IMR-90 (cell line): ENCODE results near the gene TPPP. TPM values are rescaled to one million over a fixed set of nuclear protein-coding genes. Genes with fewer than 3 reads are reported as not detected.

Experiments used
- ATAC-seq: fragments of 200-7000 bp; cut with Tn5 transposase; 2 replicates; pipeline ENCODE4 v1.9.1; 2020; ENCODE audit warnings: low read depth, mild to moderate bottlenecking, moderate library complexity
- BruUV-seq: library from RNA; stranded (reverse); fragments of 400-500 nt; replicated peaks from 2 replicates; lab custom pipeline; 2021; lab: Mats Ljungman, UMichigan
- CTCF ChIA-PET: fragments of 300-600 bp; formaldehyde crosslinking; extraction: SDS; loops from one replicate; lab custom pipeline; 2021; ENCODE audit warnings: antibody characterized with exemption; lab: Yijun Ruan, JAX
- POLR2A ChIA-PET: fragments of 300-600 bp; sonication (Branson Sonifier 250); formaldehyde crosslinking; loops from one replicate; lab custom pipeline; 2022; ENCODE audit warnings: antibody characterized with exemption; ENCODE audit not compliant: unreplicated experiment; lab: Charles Lee
- DNase-seq: peaks from one replicate; pipeline ENCODE4 v3.0.0; 2013
- H2AFZ ChIP-seq: replicated peaks from 2 replicates; pipeline ENCODE3; 2013; ENCODE audit warnings: low read length, mild to moderate bottlenecking; ENCODE audit not compliant: poor library complexity
- H2AK5ac ChIP-seq: 2 replicates; pipeline ENCODE4 v1.6.1; 2013; ENCODE audit warnings: low read depth, low read length, inconsistent platforms
- H2AK9ac ChIP-seq: replicated peaks from 2 replicates; pipeline ENCODE3; 2013; ENCODE audit warnings: mild to moderate bottlenecking, low read depth, low read length, moderate library complexity; ENCODE audit not compliant: poor library complexity
- H2BK120ac ChIP-seq: 2 replicates; pipeline ENCODE4 v1.6.1; 2013; ENCODE audit warnings: low read depth, low read length, inconsistent platforms
- H2BK15ac ChIP-seq: 3 replicates; pipeline ENCODE4 v1.6.1; 2013; ENCODE audit warnings: low read depth, low read length, inconsistent platforms
- H2BK20ac ChIP-seq: 2 replicates; pipeline ENCODE4 v1.6.1; 2013; ENCODE audit warnings: low read depth, mild to moderate bottlenecking, inconsistent platforms, low read length, moderate library complexity
- H2BK5ac ChIP-seq: 2 replicates; pipeline ENCODE4 v1.6.1; 2013; ENCODE audit warnings: mild to moderate bottlenecking, low read depth, low read length, inconsistent platforms; ENCODE audit not compliant: poor library complexity, severe bottlenecking
- H3K14ac ChIP-seq: replicated peaks from 2 replicates; pipeline ENCODE4 v1.6.1; 2013; ENCODE audit warnings: low read depth, low read length, inconsistent platforms
- H3K18ac ChIP-seq: 2 replicates; pipeline ENCODE4 v1.6.1; 2013; ENCODE audit warnings: low read depth, low read length, control low read depth
- H3K23ac ChIP-seq: 2 replicates; pipeline ENCODE4 v1.6.1; 2013; ENCODE audit warnings: low read depth, low read length, inconsistent platforms
- H3K27ac ChIP-seq: 2 replicates; pipeline ENCODE4 v1.5.1; 2013; ENCODE audit warnings: mild to moderate bottlenecking, control low read depth, low read length; ENCODE audit not compliant: insufficient read depth
- H3K27me3 ChIP-seq: 2 replicates; pipeline ENCODE4 v1.6.1; 2013; ENCODE audit warnings: low read length; ENCODE audit not compliant: control insufficient read depth, insufficient read depth
- H3K36me3 ChIP-seq: 2 replicates; pipeline ENCODE4 v1.6.1; 2013; ENCODE audit warnings: low read length, mixed read lengths; ENCODE audit not compliant: control insufficient read depth, insufficient read depth
- H3K4ac ChIP-seq: 2 replicates; pipeline ENCODE4 v1.6.1; 2013; ENCODE audit warnings: low read depth, low read length, inconsistent platforms
- H3K4me1 ChIP-seq: 2 replicates; pipeline ENCODE4 v1.6.1; 2013; ENCODE audit warnings: low read length, mixed read lengths; ENCODE audit not compliant: control insufficient read depth, insufficient read depth
- H3K4me2 ChIP-seq: 2 replicates; pipeline ENCODE4 v1.6.1; 2013; ENCODE audit warnings: low read depth, mild to moderate bottlenecking, control low read depth, low read length, moderate library complexity
- H3K4me3 ChIP-seq: 2 replicates; pipeline ENCODE4 v1.5.1; 2013; ENCODE audit warnings: low read depth, mild to moderate bottlenecking, control low read depth, low read length, moderate library complexity; ENCODE audit not compliant: insufficient read depth
- H3K56ac ChIP-seq: 2 replicates; pipeline ENCODE4 v1.6.1; 2013; ENCODE audit warnings: low read length, inconsistent platforms; ENCODE audit not compliant: insufficient read depth; ENCODE audit errors: extremely low read depth
- H3K79me1 ChIP-seq, 2 experiments: 2 replicates each; pipeline ENCODE4 v1.6.1; 2013; ENCODE audit warnings: low read length in 2 of 2, inconsistent platforms in 1 of 2, low read depth in 1 of 2
- H3K9ac ChIP-seq: 2 replicates; pipeline ENCODE4 v1.6.1; 2013; ENCODE audit warnings: low read depth, low read length, control low read depth
- H3K9me1 ChIP-seq: 2 replicates; pipeline ENCODE4 v1.6.1; 2013; ENCODE audit warnings: low read length, inconsistent platforms; ENCODE audit not compliant: insufficient read depth
- H3K9me3 ChIP-seq: 2 replicates; pipeline ENCODE4 v1.6.1; 2013; ENCODE audit warnings: low read length; ENCODE audit not compliant: control insufficient read depth, insufficient read depth
- H4K20me1 ChIP-seq: 2 replicates; pipeline ENCODE4 v1.6.1; 2013; ENCODE audit warnings: low read length, inconsistent platforms; ENCODE audit not compliant: insufficient read depth
- H4K5ac ChIP-seq: 2 replicates; pipeline ENCODE4 v1.6.1; 2013; ENCODE audit warnings: mild to moderate bottlenecking, low read depth, low read length, control low read depth
- H4K8ac ChIP-seq, 2 experiments: 2 replicates each; pipeline ENCODE4 v1.6.1; 2013; ENCODE audit warnings: low read depth in 2 of 2, low read length in 2 of 2, control low read depth in 1 of 2, inconsistent platforms in 1 of 2
- H4K91ac ChIP-seq: 2 replicates; pipeline ENCODE4 v1.6.1; 2013; ENCODE audit warnings: low read depth, low read length, inconsistent platforms; ENCODE audit not compliant: insufficient read depth
- BHLHE40 ChIP-seq: fragments of 150-350 bp; IDR thresholded peaks from 2 replicates; pipeline ENCODE4 v1.6.1; 2016; ENCODE audit warnings: mild to moderate bottlenecking, low read depth, low read length
- CHD1 ChIP-seq: IDR thresholded peaks from 2 replicates; pipeline ENCODE4 v1.6.1; 2012; ENCODE audit warnings: low read depth, low read length, improper control_type of control experiment
- FOS ChIP-seq: fragments of 150-350 bp; IDR thresholded peaks from 2 replicates; pipeline ENCODE4 v1.6.1; 2016; ENCODE audit warnings: low read depth, low read length
- MAFK ChIP-seq: IDR thresholded peaks from 2 replicates; pipeline ENCODE4 v1.6.1; 2012; ENCODE audit warnings: low read depth, low read length, improper control_type of control experiment
- MAZ ChIP-seq: IDR thresholded peaks from 2 replicates; pipeline ENCODE4 v1.6.1; 2012; ENCODE audit warnings: low read depth, mild to moderate bottlenecking, low read length, improper control_type of control experiment, moderate library complexity, borderline replicate concordance
- MXI1 ChIP-seq: IDR thresholded peaks from 2 replicates; pipeline ENCODE4 v1.6.1; 2012; ENCODE audit warnings: low read depth, mild to moderate bottlenecking, low read length, moderate library complexity, borderline replicate concordance
- NFE2L2 ChIP-seq: fragments of 150-350 bp; IDR thresholded peaks from 2 replicates; pipeline ENCODE4 v1.6.1; 2016; ENCODE audit warnings: low read depth, mild to moderate bottlenecking, low read length
- POLR2A ChIP-seq: IDR thresholded peaks from 2 replicates; pipeline ENCODE4 v1.6.1; 2012; ENCODE audit warnings: mild to moderate bottlenecking, low read depth, low read length
- RCOR1 ChIP-seq: IDR thresholded peaks from 2 replicates; pipeline ENCODE4 v1.6.1; 2012; ENCODE audit warnings: mild to moderate bottlenecking, low read length, improper control_type of control experiment; ENCODE audit not compliant: insufficient replicate concordance
- RFX5 ChIP-seq: IDR thresholded peaks from 2 replicates; pipeline ENCODE4 v1.8.0; 2012; ENCODE audit warnings: low read depth, mild to moderate bottlenecking, low read length, moderate library complexity
- SMC3 ChIP-seq: fragments of 150-350 bp; IDR thresholded peaks from 2 replicates; pipeline ENCODE4 v1.6.1; 2016; ENCODE audit warnings: low read depth, mild to moderate bottlenecking, antibody characterized with exemption, low read length, moderate library complexity
- USF2 ChIP-seq: fragments of 150-350 bp; IDR thresholded peaks from 2 replicates; pipeline ENCODE4 v1.6.1; 2017; ENCODE audit warnings: mild to moderate bottlenecking, antibody characterized with exemption, low read length, low read depth
- WGBS, 2 experiments: methylation state at CpG; one replicate each; pipeline versions ENCODE4 v1.1.5 to v1.1.7; 2013; ENCODE audit warnings: missing lambda C conversion rate in 2 of 2; ENCODE audit not compliant: insufficient read length in 1 of 2; ENCODE audit errors: extremely low coverage in 2 of 2; 5-methylcytosine and 5-hydroxymethylcytosine counted together
- dilution Hi-C: fragments of 300-500 bp; cut with HindIII; formaldehyde crosslinking; loops from one replicate; pipeline ENCODE4 v1.14.3; 2018; ENCODE audit warnings: low sequenced_read_pairs; ENCODE audit not compliant: unreplicated experiment
- in situ Hi-C: fragments of 300-500 bp; cut with MboI; formaldehyde crosslinking; loops from 3 replicates; pipeline ENCODE4 v1.14.3; 2019; ENCODE audit warnings: low sequenced_read_pairs, inconsistent platforms, mixed read lengths
- intact Hi-C: fragments of 100-400 bp; cut with micrococcal nuclease; formaldehyde crosslinking; loops from 2 replicates; pipeline ENCODE4 v1.10.0; 2022
- polyA plus RNA-seq, 3 experiments: library from polyadenylated mRNA; depleted of rRNA; stranded (reverse); fragments of >200 nt; gene quantifications; 2 replicates each; pipeline ENCODE4 v1.2.3, GENCODE V29; 2012; ENCODE audit warnings: low replicate concordance in 1 of 3
- total RNA-seq: library from RNA; depleted of rRNA; stranded (reverse); fragments of >200 nt; gene quantifications from 2 replicates; pipeline ENCODE4 v1.2.3, GENCODE V29; 2012
- TF ChIP-seq, protein P1 (sequence below): conservative IDR thresholded peaks from 2 replicates; pipeline ENCODE4 v1.5.1; 2012; ENCODE audit warnings: mild to moderate bottlenecking, low read depth, low read length, improper control_type of control experiment

Gene TPPP
- total and polyA plus RNA-seq, 2 of the 4 experiments (the other 2 are of a cell fraction): under 0.01 to 0.07 TPM

GRCh38 chr5:612498-613424 is 80.4 kb downstream of the TPPP start:
- H3K4me3 ChIP-seq: peak overlapping the region; percentile 94
- in situ Hi-C loops: no loop called here
- ChIA-PET CTCF (no interaction called here), POLR2A (no interaction called here)
- intact Hi-C loops: loop anchor here (10.0 kb wide), 1 partner anchor 298 kb away; no protein-coding TSS in a partner anchor
- no peak overlapping the region for H2BK20ac ChIP-seq
- no peaks in the 10 kb centered on the region; the same call in 1 of the 2 replicates for H3K36me3 ChIP-seq
- H3K9me1 ChIP-seq: peaks cover 5% of the 10 kb centered on the region
- H3K56ac ChIP-seq: no peak overlapping the region
- peak overlapping the region; percentile 92 for H2AFZ ChIP-seq
- peak overlapping the region; percentile 95 for H3K4me2 ChIP-seq
- H3K9me3 ChIP-seq: no peaks in the 10 kb centered on the region
- no peak overlapping the region for H4K5ac ChIP-seq
- H3K14ac ChIP-seq: no peak overlapping the region
- H3K79me1 ChIP-seq: peaks cover 20 to 26% of the 10 kb centered on the region in 2 experiments
- peak overlapping the region; percentile 16; the same call in 1 of the 2 replicates for H3K27ac ChIP-seq
- no peak overlapping the region; the same call in 1 of the 2 replicates for H3K23ac ChIP-seq
- H4K8ac ChIP-seq: no peak overlapping the region
- H3K9ac ChIP-seq: peak overlapping the region; percentile 71; the same call in 1 of the 2 replicates
- H2BK120ac ChIP-seq: no peak overlapping the region
- H4K20me1 ChIP-seq: no peaks in the 10 kb centered on the region
- H2BK15ac ChIP-seq: no peak overlapping the region
- peak; percentile 21 for ATAC-seq
- no peak overlapping the region for H4K91ac ChIP-seq
- no peak overlapping the region for H3K18ac ChIP-seq
- peaks cover 2% of the 10 kb centered on the region; the same call in 1 of the 2 replicates for H3K4me1 ChIP-seq
- H3K4ac ChIP-seq: no peak overlapping the region
- dilution Hi-C loops: no loop called here
- BruUV-seq: no TSS peak
- no peak overlapping the region for H2AK5ac ChIP-seq
- no CpG with 5 or more reads among the region's 49 CpGs for WGBS, 2 experiments
- H3K27me3 ChIP-seq: peaks cover under 1% of the 10 kb centered on the region; the same call in 1 of the 2 replicates
- no peak for DNase-seq
- peak overlapping the region; percentile 56 for H2AK9ac ChIP-seq
- H2BK5ac ChIP-seq: no peak overlapping the region
- no peak for TF ChIP-seq MAZ
- no peak for TF ChIP-seq RCOR1
- no peak for TF ChIP-seq POLR2A
- no peak for TF ChIP-seq MXI1
- TF ChIP-seq, protein P1, sequence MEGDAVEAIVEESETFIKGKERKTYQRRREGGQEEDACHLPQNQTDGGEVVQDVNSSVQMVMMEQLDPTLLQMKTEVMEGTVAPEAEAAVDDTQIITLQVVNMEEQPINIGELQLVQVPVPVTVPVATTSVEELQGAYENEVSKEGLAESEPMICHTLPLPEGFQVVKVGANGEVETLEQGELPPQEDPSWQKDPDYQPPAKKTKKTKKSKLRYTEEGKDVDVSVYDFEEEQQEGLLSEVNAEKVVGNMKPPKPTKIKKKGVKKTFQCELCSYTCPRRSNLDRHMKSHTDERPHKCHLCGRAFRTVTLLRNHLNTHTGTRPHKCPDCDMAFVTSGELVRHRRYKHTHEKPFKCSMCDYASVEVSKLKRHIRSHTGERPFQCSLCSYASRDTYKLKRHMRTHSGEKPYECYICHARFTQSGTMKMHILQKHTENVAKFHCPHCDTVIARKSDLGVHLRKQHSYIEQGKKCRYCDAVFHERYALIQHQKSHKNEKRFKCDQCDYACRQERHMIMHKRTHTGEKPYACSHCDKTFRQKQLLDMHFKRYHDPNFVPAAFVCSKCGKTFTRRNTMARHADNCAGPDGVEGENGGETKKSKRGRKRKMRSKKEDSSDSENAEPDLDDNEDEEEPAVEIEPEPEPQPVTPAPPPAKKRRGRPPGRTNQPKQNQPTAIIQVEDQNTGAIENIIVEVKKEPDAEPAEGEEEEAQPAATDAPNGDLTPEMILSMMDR: no peak
- no peak for TF ChIP-seq BHLHE40
- TF ChIP-seq CHD1: no peak
- no peak for TF ChIP-seq FOS
- no peak for TF ChIP-seq RFX5
- TF ChIP-seq NFE2L2: no peak
- TF ChIP-seq USF2: no peak
- TF ChIP-seq MAFK: no peak
- no peak for TF ChIP-seq SMC3
